GM19025 (cell line): ENCODE data around the gene GASK1A.

Experiments used
- ATAC-seq: cut with Tn5 transposase; IDR thresholded peaks from one replicate; pipeline ENCODE4 v1.9.1; 2021; ENCODE audit warnings: mild to moderate bottlenecking, low read depth, moderate library complexity; ENCODE audit not compliant: unreplicated experiment

GASK1A gene

GRCh38 chr3:43012174-43012573, 33.1 kb downstream of the GASK1A start:
- ATAC-seq: no peak

GRCh38 chr3:43013256-43013655, 34.1 kb downstream of the GASK1A start:
- ATAC-seq: no peak

- ATAC-seq: no peak
These were observed 34.6 kb downstream of the GASK1A start for GRCh38 chr3:43013743-43014155.

GRCh38 chr3:43014241-43014640, 35.1 kb downstream of the GASK1A start:
- no peak for ATAC-seq

- ATAC-seq: no peak
These were observed 35.8 kb downstream of the GASK1A start for GRCh38 chr3:43014956-43015355.

GRCh38 chr3:43015572-43015971, 36.5 kb downstream of the GASK1A start:
- no peak for ATAC-seq

GRCh38 chr3:43015991-43016865, 37.1 kb downstream of the GASK1A start:
- no peak for ATAC-seq

- no peak for ATAC-seq
These were observed 37.9 kb downstream of the GASK1A start for GRCh38 chr3:43017004-43017403.

GRCh38 chr3:43017593-43018195, 38.6 kb downstream of the GASK1A start:
- ATAC-seq: no peak

- no peak for ATAC-seq
These were observed 39.1 kb downstream of the GASK1A start for GRCh38 chr3:43018246-43018645.

GRCh38 chr3:43019006-43019809, 40.1 kb downstream of the GASK1A start:
- ATAC-seq: no peak

GRCh38 chr3:43019826-43020225, 40.7 kb downstream of the GASK1A start:
- no peak for ATAC-seq

- ATAC-seq: no peak
These were observed 42.1 kb downstream of the GASK1A start for GRCh38 chr3:43021186-43021585.

- ATAC-seq: no peak
These were observed 43.0 kb downstream of the GASK1A start for GRCh38 chr3:43022121-43022520.

GRCh38 chr3:43023066-43023465, 44.0 kb downstream of the GASK1A start:
- ATAC-seq: no peak

GRCh38 chr3:43023746-43024145, 44.6 kb downstream of the GASK1A start:
- ATAC-seq: no peak

- no peak for ATAC-seq
These were observed 45.2 kb downstream of the GASK1A start for GRCh38 chr3:43024181-43024885.

GRCh38 chr3:43025423-43025822, 46.3 kb downstream of the GASK1A start:
- no peak for ATAC-seq

GRCh38 chr3:43028001-43028400, 48.9 kb downstream of the GASK1A start:
- ATAC-seq: no peak

GRCh38 chr3:43028678-43029490, 49.8 kb downstream of the GASK1A start:
- no peak for ATAC-seq
